ENCODE measurements around the gene CTRL. TPM values are rescaled to one million over a fixed set of nuclear protein-coding genes. Genes with fewer than 3 reads are reported as not detected.
"Not testable (repeated sequence)": the region's sequence is repeated elsewhere in the genome, so short reads cannot be mapped to it uniquely, and the experiment has no call there.

The CTRL gene
- total RNA-seq, 1 donor from 2014 or later = 0.51 TPM

DNA sequence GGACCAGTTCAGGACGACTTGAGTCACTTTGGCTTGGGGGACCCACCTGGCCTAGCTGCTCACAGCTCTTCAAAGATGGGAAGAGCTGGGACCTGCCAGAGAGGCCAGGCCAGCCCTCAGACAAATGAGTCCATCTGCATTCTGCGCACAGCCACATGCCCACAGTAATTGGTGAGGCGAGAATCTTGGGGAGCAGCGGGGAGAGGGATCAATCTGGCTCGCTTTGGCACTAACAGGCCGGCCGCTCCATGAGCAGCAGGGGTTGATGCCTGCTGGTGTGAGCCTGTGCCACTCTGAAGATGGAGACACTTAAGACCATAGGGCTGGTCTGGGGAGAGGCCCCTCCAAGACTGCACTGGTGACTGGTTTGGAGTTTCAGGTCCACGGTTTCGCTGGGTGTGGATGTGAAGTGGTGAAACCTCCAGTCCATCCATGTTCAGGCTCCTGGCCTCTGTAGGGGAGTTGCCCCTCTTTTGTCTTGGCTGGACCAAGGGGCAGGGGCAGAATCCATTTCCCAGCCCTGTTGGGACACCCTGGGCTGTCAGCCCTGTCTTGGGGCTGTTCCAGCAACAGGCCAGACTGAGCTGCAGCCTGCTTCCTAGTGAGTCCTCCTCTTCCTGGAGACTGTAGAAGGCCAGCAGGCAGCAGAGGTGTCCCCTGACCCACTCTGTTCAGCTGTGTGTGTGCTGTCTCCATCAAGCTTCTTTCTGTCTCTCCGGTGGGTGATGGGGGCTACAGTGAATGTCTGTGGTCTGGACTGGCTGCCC is 7.3 kb downstream of the CTRL start:
- DNase-seq = no peak

DNA sequence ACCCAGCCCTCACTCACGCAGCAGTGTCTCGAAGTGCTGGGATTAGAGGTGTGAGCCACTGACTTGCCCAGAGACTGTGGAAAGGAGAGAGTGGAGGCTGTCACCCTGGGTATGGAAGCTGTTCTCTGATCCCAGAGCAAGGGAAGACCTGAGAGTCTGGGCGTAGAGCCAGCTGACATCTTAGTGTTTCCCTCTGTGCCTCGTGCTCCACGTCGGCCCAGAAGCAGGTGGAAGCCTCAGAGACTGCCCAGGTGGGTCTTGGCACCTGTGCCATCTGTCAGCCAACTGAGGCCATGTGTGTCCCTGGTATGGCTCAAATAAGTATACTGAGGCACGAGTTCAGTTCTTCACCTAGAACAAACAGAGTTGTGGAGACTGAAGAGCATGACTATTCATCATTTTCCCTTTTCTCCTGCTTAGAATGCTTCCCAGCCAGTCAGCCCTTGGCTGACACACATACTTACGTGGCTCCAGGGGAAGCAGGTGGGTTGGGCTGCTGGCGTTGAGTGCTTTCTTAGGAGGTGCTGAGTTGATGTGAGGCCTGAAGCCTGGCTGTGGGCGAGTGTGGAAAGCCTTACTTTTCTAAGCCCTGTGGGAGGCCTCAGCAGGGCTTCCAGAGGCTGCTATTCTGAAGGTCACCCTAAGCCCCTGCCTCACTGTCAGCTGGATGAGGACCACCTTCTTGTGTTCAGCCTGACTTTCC is 8.1 kb downstream of the CTRL start:
- DNase-seq = no peak

DNA sequence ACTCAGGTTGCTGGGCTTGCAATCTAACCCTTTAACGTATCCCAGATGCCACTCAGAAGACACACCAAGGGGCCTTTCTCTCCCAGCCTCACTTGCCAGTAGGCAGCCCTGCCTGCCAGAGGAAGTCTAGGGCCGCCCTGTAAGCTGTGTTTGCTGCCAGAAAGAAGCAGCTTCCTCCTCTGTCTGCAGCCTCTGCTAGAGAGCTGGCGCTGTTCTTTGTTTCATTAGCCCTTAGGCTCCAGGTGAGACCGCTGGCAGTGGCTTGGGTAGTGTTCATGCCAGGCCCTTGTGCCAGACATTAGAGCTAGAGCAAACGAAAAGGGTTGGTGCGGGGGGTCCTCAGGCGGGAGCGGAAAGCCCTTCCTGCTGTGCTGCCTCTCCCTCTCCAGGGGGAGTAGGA is 8.9 kb downstream of the CTRL start:
- no peak for DNase-seq

DNA sequence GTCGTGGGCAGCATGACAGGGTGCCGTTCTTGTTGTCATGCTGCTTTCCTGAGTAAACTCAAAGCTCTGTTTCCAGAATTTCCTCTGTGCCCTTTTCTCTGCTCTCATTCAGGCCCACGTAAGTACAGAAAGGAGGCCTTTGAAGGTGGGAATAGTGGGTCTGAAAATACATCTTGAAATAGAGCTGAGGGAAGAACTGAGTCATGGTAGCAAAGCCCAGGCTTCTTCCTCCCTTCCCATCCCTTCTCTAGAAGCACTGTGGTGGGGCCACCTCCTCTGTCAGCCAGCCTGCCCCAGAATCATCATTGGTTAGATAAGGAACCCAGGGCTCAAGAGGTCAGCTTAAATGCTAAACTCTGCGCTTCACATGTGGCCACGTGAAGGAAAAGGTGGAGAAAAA is 9.4 kb downstream of the CTRL start:
- DNase-seq = no peak

DNA sequence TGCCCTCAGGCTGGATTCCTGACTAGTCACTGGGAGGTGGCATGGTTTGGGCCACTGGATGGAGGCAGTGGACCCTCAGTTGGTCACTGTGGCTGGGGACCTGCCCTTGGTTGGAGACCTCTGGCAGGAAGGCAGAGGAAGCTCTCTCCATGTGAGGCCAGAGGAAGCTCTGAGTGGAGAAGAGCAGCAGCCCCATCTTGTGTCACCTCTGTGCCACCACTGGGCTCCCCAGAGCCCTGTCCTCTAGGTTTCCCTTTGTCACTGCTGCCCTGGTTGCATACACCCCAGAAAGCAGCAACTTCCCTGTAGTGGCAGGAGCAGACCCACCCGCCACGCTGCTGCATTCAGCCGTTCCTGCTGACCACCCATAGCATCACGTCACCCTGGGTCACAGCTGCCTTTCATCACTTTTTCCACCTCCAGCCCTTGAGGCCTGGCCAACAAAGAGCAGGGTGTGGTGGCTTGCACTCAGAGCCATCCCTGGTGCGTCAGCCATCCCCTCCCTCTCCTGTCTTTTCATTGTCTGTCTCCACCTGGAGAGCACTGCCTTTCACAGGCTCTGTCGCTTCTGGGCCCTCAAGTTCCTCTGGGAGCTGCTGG is 11.9 kb downstream of the CTRL start:
- DNase-seq = no peak

DNA sequence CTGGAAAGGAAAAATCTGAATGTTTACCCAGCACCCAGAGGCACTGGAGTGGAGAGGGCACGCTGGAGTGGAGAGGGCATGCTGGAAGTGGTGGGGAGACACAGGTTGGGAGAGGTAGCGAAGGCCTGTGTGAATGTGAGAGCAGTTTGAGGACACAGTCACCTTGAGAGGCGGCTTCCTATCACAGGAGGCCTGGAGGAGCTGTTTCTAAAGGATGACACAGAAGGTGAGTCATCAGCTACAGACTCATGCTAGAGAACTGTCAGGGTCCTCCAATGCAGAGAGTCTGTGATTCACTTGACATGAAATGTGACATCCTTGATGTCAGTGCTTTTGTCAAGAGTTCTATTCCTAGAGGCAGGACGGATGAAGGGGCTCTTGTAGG is 13.8 kb downstream of the CTRL start:
- no peak for DNase-seq

DNA sequence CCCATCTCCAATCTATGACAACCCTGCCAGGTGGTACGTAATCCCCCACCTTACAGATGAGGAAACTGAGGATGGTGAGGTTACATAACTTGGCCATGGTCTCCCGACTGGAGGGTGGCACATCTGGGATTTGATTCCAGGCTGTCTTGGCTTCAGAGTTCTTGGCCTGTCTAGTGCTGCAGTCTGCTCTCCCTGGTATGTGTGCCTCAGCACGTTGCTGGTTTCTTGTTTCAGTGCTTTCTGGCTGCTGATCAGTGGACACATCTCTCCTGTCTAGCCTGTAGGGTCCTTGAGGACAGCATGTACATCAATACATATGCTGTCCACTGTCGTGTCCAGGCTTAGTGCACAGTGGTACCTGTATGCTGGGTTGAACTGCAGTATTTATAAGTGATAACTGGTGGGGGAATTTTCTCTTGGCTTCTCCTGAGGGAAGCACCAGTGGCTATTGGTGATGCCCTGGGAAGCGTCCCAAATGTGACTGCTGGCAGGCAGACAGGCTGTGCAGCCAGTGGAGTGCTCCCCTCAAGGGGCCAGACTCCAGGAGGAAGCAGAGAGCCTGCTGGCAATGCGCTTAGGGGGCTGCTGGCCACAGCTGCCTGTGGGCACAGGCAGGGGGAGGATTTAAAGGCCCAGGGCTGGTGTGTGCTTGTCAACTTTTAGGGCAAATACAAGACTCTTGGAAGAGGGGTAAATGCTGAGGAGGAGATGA is 14.4 kb downstream of the CTRL start:
- DNase-seq = peak; percentile 86

DNA sequence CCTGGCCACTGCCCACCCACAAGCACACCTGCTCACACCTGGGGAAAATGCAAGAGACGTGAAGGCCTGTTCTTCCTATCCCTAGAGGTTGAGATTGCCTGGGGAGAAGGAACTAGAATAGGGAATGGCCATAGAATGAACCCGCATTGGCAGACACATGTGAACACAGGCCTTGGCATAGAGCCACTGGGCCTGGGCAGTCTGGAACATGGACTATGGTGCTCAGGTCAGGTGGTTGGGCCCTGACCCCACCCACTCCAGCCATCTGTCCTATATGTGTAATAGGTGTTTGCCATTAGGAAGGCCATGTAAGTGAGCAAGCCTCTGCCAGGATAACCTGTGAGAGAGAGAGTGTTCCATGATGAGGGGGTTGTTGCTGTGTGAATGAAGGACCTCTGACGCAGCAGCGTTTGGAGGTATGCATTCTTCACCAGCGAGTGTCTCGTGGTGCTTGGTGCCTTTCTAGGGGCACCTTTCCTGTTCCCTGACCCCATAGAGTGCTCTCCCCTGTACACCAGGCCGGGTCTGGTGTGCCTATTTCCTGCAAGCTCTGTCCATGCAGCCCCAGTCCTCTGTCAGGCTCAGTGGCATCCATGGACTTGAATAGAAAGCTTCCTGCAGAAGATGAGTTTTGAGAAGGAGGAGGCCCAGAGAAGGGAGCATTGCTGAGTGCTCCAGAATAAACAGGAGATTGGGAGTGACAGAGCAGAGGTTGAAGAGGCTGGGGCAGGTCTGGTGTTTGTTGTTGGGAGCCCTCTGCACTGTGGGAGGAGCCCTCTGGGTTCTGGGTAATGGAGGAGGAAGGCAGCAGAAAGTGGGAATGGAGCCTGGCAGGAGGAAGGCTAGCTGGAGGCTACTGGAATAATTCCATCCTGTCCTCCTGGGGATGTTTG is 15.6 kb downstream of the CTRL start:
- DNase-seq = no peak

DNA sequence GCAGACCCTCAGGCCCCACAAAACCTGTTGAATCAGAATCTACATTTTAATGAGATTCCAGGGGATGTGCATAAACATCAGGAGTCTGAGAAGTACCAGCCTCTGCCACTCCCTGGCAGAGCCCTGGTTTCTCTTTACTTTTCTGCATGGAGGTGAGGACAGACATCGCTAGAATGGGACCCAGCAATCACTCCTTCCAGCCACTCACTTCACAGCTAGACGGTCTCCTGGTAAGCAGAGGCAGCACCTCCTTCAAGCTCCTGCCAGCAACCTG is 16.2 kb downstream of the CTRL start:
- not testable (repeated sequence) for DNase-seq

DNA sequence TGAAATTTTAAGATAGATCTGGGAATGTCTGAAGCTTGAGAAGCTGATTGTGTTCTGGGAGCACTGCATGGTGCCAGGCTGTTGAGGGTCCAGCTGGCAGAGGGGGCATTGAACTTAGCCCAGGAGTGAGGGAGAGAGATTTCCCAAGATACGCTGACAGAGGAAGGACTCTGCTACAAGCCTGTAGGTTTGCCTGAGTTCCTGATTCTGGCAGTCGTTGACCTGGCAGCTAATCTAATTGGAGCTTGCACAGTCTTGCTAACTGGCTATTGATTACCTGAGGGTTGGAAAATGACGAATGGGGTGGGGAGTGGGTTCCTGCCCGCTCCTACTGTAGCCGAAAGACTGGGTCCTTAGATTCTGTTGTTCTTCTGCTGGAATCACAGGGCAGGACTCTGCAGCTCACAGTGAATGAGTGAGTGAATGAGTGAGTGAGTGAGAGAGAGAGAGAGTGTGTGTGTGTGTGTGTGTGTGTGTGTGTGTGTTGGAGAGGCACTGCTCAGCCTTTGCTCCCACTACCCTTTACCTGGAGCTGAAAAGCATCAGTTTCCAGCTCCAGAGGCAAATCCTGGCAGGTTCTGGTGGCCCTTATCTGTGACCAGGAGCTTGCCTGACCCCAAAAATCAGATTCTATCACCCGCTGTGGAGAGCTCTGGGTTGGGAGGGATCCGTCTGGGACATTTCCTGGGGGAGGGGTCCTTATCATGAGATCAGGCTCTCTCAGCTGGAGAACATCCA is 16.7 kb downstream of the CTRL start:
- DNase-seq = no peak

DNA sequence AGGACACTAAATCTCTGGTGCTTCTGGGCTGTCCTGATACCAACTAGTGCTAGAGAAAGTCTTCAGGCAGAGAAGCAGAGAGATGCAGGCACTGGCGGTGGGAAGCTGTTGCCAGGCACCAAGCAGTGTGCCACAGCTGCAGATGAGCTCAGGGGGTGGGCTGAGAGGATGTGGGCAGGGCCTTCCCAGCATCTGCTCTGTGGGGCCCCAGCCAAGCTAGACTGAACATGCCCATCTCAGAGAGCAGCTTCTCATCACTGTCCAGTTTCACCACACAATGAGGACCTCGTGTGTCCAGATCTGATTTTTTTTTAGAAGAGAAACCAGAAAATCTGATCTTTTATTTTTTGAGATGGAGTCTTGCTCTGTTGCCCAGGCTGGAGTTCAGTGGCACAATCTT is 21.5 kb downstream of the CTRL start:
- DNase-seq = peak; percentile 90

DNA sequence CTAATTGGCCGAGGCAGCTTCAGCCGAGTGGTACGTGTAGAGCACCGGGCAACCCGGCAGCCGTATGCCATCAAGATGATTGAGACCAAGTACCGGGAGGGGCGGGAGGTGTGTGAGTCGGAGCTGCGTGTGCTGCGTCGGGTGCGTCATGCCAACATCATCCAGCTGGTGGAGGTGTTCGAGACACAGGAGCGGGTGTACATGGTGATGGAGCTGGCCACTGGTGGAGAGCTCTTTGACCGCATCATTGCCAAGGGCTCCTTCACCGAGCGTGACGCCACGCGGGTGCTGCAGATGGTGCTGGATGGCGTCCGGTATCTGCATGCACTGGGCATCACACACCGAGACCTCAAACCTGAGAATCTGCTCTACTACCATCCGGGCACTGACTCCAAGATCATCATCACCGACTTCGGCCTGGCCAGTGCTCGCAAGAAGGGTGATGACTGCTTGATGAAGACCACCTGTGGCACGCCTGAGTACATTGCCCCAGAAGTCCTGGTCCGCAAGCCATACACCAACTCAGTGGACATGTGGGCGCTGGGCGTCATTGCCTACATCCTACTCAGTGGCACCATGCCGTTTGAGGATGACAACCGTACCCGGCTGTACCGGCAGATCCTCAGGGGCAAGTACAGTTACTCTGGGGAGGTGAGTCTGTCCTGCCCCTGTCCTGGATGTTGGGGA is 22.5 kb downstream of the CTRL start:
- DNase-seq = no peak

DNA sequence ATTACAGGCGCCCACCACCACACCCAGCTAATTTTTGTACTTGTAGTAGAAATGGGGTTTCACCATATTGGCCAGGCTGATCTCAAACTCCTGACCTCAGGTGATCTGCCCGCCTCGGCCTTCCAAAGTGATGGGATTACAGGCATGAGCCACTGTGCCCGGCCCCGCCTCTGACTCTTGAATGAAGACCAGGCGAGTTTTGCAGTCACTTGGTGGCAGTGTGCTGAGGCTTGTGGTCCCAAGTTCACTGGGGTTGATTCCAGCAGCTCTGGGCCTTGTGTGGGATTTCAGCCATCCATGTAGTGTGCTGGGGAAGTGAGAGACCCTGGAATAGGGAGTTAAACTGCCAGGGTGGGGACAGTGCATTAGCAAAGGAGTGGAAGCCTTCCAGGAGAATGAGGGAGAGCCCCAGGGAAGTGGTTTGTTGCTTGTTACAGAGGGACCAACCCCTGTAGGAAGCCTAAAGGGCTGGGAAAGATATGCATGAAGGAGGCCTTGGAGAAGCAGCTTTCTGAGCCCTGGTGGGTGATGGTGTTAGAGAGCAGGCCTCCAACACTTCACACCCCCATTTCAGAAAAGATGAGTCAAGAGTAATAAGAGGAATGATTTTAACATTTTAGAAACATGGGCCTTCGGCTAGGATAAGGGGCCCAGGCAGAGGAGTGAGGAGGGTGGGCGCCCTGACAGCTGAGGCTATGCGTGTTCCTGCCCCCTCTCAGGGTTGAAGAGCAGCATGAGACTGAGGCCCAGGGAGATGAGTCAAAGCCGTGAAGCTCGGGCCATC is 24.1 kb downstream of the CTRL start:
- no peak for DNase-seq

DNA sequence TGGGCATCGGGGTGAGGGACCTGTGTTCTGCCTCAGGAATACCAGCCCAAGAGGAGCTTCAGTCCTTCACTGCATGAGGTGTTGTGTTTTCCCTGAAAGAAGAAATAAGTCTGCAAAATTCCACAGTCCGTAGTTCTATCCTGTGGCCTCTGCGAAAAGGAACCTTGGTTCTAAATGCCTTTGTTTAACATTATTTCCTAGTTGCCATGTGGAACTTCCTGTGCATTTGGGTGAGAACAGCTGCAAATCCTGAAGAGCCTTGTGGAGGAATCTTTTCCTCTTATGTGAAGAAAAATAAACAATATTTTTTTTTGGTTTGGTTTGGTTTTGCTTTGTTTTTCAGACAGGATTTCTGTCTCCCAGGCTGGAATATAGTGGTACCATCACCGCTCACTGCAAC is 28.8 kb downstream of the CTRL start:
- DNase-seq = no peak

DNA sequence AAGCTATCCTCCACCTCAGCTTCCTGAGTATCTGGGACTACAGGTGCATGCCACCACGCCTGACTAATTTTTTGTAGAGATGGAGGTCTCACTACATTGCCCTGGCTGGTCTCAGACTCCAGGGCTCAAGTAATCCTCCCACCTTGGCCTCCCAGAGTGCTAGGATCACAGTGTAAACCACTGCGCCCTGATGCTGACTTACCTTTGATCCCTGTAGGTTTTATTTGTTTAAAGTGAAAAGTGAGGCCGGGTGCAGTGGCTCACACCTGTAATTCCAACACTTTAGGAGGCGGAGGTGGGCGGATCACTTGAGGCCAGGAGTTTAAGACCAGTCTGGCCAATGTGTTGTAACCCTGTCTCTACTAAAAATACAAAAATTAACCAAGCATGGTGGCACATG is 29.9 kb downstream of the CTRL start:
- no peak for DNase-seq

DNA sequence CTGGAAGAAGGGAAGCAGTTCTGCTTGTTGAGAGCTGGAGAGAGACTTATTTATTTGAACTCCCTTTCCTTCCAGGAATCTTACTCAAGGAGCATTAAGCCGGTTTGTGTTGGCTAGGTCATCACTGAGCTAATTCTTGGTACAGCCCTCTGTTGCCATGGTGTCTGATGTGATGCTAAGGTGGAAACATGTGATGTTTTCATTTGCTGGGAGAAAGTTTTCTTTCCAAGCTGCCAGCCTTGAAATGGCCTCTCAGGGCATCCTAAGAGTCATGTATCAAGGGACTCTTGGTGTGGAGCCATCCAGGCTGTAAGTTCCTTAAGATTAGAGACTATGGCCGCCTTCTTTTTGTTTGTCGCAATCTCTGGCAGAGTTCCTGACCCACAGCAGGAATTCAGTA is 34.4 kb downstream of the CTRL start:
- DNase-seq = peak; percentile 66

DNA sequence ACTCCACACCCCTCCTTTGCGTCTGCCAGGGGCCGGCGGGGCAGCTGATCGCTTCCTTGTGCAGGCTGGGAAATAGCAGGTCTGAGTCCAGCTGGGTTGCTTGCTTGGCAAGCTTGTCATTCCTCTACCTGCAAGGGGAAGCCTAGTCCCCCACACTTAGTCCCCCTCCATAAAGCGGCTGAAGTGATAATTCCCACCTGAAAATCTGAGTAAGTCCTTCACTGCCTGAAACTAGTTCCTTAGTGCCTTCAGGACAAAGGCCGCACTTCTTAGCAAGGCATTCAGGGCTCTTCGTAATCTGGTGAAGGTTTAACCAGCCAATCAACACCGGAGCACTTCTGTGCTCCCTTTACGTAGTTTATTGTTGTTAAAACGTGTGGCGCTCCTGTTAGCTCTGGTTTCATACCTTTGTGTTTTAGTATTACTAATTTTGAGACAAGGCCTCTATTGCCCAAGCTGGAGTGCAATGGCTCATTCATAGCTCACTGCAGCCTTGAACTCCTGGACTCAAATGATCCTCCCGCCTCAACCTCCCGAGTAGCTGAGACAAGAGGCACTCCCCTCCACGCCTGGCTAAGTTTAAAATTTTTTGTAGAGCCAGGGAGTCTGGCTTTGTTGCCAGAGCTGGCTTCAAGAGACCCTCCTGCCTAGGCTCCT is 37.8 kb downstream of the CTRL start:
- DNase-seq = no peak

DNA sequence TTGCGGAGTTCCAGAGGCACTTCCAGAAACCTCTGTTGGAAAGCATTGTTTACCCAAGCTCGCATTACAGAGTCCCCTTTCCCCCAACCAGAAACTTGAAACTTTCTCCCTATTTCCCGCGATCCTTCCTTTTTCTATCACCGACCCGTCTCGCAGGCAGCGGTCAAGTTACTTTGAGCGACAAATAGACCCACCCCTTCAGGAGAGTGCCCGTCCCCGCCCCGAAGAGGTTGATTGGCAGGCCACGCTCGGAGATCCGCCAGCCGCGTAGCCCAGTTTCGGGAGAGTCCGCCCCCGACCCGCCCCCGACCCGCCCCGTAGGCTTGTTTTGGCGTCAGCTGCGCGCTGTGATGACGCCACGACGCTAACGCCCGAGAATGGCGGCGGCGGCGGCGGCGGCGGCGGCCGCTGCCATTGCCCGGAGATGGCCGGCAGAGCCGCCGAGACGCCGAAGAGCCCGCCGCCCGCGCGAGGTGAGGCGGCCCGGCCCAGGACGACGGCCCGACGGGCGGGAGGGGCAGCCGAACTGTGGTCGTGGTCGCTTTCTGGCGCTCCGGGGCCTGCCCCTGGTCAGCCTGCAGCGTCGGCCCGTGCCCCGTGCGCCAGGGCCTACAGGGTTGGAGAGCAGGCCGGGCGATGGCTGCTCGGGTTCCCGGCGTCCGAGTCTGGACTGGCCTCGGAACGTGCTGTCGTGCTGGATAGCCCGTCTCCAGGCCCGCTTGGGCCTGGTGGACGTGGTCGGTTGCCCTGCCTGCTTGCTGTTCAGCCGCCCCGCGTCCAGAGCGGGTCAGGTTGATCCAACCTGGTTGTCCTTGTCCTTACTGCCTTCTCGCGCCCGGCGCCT is 38.5 kb downstream of the CTRL start, which contains the start of gene PSKH1:
Gene PSKH1, plus strand, starts transcription at position 356 of the 844 bp plus-strand sequence. CDS start 15,496 bp downstream, outside the sequence.
- DNase-seq = peak; percentile 99

Data from tongue (tissue), 2 donors.